Medulla oblongata (tissue), 1 donor: ENCODE results near the gene ZMIZ1.
A peak's percentile ranks its signal among the peaks of the same experiment; 100 is the strongest.

Experiments used
- DNase-seq: peaks from one replicate; pipeline ENCODE4 v3.0.0-alpha.2; 2015; ENCODE audit errors: extremely low spot score

Gene ZMIZ1

DNA sequence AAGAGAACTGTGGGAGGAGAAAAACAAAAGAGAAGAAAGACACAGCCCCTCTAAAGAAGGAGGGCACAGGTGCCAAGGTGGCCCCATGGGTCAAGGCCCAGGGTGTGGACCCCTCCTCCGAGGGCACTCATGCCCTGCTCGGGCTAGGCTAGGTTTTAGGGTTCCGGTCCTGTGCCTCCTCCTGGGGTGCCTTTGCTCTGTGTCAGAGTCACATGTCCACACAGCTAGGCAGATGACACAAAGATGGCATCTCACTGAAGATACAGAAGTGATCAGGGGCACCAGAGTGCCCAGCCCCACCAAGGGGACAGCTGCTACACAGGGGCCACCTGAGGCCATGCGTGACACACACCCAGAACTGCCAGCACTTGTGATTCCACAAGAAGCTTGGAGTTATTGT lies 162.1 kb downstream of the ZMIZ1 start:
- DNase-seq, result no peak

DNA sequence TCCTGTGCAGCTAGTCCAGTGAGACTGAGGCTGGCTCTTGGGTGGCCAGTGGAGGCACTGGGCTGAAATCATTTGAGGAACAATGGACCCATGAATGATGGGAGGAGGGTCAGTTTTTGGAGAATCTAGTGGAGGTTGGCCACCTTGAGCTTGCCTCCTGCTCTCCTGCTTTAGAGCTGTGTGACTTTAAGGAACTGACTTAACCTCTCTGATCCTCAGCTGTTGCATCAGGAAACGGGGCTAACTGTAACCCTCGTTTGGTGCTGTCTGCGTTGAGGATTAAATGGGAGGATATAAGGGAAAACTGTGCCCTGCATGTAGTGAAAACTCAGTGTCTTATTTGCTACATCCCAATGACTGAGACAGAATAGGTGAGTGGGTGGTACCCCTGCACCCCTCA lies 163.1 kb downstream of the ZMIZ1 start:
- no peak for DNase-seq

DNA sequence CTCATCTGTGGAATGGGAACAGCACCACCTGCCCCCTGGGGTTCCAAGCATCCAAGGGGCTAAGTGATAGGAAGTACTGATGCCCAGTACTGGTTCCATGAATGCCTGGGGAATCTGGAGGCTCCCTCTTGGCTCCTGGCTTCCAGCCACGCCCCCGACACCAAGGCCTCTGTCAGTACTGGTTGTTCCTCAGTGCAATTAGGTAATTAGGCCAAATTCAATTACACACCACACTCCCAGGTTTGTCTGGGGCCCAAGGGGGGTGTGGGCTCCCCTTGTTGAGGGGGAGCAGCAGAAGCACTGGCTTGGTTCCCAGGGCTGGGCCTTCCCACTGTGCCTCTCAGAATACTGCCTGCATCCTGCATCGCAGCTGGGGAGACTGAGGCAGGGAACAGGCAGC lies 164.1 kb downstream of the ZMIZ1 start:
- DNase-seq, result no peak

DNA sequence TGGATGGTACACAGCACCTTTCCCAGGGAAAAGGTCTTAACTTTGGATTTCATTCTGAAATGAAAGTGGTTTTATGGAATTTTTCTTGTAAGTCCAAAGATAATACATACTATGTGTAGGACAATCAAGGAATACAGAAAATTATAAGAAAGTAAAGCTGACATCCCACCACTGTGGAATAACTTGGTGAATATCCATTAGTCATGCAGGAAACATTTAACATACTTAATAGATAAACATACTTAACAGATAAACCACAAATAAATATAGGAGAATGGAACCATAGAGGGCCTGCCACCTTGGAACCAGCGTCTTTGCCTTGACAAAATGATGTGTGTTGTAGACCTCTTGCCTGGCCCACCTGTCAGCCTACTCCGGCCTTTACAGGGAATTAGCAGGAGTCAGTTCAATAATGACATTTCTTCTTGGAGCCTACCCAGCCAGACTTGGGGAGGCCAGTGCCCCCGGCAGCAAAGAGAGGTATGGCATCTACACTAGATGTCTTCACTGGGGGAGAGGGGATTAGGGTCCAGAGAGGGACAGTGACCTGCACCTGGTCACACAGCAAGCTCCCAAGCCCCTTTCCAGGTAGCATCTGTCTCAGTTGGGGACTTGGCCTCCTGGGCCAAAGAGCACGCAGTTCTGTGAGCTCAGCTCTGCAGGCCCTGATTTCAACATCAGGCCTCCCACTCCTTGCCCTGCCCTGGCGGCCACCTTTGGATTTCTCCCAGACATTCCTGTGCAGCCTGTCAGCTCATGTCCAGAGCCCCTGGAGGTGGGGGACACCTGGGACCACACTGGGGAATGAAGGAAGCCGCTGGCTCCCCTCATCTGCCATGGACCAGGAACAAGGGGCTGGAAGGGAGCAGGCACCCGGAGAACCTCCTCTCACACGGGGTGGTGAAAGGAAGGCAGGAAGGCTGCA lies 165.9 kb downstream of the ZMIZ1 start:
- DNase-seq, result no peak

DNA sequence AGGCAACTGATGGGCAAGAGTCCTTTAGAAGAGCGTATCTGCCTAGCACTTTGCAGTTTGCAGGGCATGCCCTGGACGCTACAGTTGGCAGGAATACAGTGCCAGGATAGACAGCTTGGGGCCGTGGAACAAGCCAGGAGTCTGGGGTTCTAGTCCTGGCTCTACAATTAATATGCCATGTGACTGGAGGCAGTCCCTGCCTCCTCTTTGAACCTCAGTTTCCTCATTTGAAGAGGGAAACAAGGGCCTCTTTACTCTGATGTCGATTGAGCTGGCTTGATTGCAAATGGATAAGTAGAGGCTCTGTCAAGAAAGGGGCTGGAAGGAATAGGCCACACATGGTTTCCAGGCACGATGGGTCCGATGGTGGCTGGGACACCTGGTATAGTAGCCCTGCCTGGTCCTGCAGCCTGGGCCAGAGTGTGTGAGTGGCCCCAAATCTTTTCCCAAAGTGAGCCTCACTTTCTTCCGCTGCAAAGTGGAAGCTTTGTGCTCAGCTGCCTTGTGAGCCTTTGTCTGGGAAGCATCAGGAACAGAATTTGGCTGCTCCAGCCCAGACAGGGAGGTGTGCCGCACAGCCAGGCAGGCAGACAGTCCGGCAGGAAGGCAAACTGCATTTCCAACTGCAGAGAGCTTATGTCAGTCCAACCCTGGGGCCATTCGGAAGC lies 167.1 kb downstream of the ZMIZ1 start:
- peak; percentile 54 for DNase-seq

DNA sequence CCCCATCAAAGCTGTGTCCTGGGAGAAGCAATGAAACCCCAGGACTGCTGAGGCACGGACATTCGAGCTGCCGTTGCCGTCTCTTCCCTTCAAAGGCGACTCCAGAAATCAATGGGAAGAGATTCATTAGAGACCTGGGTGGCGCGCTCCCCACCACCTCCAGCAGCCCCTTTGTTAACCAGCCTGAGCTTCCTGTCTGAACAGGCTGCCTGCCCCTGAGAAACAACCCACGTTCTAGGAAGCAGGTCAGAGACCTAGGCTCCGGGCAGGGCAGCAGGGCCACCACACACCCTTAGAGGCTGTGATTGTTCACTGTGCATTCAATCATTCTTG lies 167.6 kb downstream of the ZMIZ1 start:
- DNase-seq, result no peak

DNA sequence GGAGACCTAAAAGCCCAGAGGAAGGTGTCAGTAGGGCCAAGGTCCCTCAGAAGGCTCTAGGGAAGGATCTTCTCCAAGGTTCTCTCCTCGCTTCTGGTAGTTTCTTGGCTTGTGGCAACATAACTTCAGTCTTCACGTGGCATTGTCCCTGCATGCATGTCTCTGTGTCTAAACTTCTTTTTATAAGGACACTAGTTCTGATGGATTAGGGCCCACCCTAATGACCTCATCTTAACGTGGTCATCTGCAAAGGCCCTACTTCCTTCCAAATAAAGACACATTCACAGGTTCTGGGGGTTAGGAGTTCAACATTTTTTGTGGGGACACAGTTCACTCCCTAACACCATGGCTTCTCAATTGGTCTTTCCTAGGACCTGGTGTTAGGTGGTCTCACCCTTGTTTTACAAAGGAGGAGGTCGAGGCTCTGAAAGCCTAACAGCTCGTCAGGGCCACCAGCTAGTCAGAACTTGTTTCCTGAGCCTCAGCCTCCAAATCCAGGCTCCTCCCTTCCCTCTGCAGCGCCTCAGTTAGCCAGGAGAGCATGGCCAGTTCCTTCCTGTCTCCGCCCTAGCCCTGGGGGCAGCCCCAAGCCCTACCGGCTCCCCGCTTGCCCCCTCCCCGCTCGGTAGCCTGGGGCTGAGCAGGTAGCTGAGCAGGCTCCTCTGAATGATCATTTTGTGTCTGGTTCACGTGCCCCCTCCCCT lies 168.8 kb downstream of the ZMIZ1 start:
- DNase-seq, result no peak

DNA sequence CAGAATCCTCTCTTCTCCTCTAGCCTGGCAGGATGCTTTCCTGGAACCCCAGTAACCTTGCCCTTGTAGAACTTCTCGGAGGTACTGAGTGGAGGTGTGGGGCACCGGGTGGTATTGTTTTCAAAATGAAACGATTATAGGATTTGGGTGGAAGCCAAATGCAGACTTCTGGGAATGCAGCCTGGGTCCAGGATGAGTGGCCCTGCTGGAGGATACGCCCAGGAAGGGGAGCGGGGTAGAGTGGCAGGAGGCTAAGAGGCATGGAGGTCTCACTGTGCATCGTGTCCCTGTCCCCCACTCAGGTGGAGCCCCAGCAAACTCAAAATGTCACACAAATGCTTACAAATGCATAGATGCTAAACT lies 169.4 kb downstream of the ZMIZ1 start:
- no peak for DNase-seq

DNA sequence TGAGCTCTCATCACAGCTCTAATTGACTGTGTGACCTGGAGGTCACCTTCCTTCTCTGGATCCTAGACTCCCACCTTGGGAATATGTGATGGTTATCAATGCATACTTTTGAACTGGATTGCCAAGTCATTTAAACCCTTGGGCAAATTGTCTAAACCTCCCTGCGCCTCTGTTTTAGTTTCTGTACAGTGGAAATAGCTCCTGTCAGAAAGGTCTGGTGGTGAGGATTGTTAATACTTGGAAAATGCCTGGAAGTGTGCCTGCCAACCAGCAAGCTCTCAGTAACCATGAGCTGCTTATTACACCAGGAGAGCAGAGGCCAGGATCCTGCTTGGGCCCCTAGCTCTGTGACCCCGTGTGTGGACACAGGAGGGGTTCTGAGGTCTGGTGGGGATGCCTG lies 169.8 kb downstream of the ZMIZ1 start:
- DNase-seq, result no peak

DNA sequence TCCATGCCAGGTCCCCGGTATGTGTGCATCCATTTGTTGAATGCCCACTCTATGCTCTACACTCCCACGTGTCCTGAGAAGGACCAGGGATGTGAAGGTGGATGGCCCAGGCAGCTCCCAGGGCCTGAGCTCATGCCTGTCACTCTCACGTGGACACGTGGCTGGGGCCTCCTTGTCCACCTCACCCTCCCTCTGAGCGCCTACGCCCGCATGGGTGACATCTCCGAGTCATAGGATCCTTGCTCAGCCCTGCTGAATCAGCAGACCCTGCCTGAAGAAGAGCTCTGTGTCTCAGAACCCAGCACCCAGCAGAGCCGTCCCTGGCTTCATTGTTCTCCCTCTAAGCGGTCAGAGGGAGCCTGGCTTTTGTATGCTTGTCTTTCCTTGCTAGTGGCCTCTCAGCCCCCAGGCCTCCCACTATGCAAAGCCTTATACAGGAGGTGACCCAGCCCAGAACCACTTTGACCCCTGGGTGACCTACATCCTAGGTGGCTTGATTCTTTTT lies 170.6 kb downstream of the ZMIZ1 start:
- DNase-seq, result peak; percentile 96

DNA sequence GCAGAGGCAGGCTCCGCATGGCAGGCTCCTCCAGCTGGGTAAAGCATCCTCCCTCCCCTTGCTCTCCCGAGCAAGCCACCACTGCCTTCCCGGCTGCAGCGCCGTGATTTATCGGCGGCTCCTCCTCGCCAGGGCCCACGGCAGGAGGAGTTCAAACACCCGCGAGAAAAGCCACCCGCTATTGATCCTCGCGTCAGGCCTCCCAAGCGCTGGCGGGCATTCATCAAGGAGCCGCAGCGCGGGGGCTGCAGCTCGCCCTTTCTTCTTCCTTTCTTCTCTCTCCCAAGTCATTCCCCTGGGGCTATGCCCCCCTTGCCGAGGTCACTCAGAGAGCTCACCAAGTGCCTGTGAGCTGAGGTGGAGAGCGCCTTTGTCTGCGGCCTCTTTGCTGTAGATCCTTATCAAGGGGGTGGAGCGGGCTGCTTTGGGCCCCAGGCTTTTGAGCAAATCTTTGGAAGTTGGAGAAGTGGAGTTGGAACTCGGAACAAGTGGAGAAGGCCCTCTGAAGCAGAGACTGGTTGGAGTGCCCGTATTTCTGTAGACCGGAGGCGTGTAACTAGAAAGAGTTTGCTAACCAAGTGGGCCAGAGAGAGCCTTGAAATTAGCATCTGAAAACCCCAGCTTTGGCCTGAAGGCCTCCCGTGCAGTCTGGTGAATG lies 171.3 kb downstream of the ZMIZ1 start:
- peak; percentile 39 for DNase-seq

DNA sequence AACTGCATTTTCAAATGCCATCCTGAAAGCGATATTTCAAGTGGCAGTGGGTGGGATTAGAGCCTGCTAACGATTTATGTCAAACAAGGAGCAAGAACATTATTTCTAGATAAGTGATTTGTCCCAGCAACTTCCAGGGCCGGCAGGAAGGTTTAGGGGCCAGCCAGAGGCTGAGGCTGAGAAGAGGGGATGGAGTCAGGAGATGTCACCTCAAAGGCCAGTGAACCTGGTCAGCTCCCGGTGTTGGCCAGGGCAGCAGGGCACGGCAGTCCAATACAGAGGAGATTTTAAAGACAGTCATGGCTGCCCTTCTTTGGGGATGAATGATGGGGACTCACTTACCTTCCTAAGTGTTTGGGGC lies 172.8 kb downstream of the ZMIZ1 start:
- DNase-seq, result no peak

DNA sequence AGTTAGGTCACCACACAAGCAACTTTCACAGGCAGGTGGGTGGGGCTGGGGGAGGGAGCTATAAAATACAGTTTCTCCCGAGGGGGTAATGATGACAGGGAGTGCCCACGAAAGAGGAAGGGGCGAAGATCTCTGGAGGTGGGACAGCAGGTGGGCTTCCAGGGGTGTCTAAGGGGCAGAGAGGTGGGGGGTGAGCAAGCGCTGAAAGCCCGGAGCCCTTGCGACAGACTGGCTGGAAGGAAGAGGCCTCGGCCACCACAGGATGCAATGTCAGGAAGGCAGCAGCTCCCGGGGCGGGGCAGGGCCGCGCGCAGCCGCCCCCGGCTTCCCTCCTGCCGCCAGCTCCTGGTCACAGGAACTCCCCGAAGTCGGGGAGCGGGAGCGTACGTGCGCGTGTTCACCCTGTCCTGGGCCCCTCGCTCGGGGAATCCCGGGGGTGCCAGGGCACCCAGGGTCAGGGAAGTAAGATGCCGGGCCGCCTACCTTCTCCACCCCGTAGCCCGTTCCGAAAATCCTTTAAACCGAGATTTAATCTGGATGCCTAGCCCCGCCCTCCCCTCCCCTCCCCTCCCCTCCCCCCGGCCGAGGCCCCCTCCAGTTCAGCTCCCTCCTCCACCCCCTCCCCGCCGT lies 173.3 kb downstream of the ZMIZ1 start:
- no peak for DNase-seq

DNA sequence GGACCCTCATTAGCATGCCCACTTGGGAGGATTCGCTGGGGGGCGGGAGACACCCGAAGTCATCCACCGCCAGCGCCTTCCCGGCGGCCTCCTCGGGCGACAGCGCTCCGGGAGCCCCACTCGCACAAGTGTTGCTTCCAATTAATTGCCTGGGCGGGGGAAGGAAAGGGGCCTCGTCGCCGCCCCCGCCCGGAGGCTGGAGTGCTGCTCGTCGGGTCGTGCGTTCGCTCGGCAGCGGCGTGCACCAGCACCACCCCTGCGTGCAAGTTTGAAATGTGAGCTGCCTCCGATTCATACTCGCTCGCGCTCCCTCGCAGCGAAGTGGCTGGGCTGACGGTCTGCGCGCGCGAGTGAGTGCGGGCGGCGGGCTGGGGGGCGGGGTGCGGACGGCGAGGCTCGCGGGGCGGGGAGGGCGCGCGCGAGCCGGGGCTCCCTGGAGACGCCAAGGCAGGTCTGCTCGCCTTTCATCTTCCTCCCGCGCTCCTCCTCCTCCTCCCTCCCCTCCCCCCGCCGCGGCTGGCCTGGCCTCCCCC lies 173.9 kb downstream of the ZMIZ1 start:
- DNase-seq, result no peak

DNA sequence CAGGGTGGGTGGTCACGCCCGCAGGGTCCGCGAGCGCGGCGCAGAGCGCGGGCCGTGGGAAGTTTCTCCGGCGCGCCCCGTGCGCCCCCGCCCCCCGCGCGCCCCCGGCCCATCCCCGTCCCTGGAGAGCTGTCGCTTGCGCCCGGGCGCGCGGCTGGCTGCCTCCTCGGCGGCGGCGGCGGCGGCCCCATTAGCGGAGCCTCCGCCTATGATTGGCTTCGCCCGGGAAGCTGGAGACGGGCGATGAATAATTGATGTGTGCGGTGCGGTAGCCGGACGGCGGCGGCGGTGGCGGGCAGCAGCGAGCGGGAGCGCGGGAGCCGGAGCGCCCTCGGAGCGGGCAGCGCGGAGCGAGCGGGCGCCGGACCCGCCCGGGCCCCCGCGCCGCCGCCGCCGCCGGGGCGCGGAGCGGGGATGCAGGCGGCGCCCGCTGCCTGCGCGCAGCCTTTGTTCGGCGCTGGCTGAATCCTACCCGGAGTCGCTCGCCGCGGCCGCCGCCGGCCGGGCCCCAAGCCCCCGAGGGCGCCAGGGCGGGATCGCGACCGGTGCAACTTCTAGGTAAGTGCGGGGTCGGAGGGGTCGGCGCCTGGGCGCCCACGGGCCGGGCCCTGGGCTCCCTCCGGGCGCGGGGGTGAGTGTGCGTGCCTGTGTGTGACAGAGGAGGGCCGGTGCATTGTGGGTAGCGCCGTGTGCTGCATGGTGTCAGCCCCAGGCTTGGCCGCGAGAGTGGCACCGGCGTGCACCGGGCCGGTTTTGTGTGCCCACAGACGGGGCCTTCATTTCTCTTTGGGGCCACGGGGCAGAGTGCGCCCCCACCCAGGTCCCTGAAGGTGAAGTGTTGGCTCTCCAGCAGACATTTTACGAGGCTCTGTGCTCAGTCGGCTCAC lies 174.7 kb downstream of the ZMIZ1 start:
- DNase-seq, result peak; percentile 78

DNA sequence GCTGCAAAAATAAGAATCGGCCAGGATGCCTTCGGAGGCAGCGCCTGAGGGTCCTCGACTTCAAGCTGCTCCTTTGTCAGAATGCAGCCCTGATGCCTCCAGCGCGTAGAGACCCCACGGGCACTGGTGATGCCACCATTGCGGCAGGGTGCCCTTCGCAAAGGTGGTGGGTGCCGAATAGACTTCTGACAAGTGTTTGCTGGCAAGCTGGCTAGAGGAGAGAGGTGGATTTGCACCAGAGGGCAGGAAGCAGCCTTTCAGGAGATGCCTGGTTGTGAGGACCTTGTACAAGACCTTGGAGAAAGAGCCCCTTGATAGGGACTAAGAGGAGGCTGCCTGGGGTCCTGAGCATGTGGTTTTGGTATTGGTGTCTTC lies 175.3 kb downstream of the ZMIZ1 start:
- DNase-seq, result no peak

DNA sequence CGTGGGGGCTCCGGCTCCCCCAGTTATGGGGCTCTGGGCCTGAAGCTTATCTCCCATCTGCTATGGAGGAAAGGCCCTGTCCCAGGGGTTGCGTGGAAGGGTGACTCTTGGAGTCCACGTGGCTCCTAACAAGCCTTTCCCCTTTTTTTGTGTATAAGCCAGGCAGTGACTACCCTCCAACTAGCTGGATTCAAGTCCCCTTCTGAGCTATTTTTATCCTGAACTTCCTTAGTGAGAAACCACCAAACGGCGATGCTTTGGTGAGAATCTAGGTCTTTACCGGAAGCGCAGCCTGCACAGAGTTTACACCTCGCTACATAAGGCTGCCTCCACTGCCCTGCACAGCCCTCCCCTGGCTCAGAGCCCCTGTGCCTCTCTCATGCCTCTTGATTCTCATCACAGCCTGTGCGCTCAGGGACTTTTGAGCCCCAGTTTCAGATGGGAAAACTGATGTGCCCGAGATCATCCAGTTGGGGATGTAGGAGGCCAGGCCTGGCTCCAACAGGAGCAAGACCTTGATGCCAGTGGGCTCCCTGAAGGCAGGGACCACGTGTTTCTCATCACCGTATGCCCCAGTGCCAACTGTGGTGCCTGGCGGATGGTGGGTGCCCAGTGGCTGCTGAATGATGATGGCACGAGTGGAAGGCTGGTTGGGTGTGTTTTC lies 176.2 kb downstream of the ZMIZ1 start:
- DNase-seq, result peak; percentile 70

DNA sequence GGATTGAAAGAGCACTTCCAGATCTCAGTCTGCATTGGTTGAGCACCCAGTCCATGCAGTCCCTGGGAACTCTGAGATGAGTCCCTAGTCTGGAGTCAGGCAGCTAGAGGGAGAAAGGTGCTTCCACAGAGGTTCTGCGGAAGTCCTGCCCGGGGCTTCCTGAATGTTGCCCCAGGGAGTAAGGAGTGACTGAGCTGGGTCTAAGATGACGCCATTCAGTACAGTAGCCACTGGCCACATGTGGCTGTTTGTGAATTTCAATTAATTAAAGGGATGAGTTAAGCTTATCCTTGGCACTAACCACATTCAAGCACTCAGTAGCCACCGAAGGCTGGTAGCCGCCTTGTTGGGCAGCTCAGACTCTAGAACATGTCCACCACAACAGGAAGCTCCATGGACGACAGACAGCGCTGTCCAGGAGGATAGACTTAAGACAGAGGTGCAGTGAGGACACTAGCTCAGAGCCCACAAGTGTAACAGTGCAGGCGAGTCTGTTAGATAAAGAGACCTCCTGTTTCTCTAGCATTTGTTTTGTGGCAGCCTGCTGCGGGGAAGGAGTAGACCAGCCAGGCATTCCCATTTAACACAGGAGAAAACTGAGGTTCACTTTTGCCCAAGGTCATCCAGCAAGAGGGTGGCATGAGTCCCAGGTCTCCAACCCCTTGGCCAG lies 176.9 kb downstream of the ZMIZ1 start:
- DNase-seq, result no peak

DNA sequence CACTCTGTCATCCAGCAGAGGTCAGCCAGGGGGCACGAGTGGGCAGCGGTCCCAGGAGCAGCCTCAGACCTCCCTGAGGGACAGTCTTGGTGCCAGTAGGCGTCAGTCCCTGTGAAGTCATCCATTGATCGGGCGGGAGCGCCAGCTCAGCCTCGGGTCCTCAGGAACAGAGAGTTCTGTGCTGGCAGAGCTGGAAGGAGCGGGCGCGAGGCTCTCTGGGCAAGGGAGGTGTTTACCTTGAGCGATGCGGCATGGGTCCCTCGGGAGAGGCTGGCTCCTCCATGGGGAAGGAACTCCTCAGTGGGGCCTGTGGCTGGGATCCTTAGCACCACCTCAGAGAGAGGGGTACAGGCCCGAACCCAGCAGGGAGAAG lies 177.4 kb downstream of the ZMIZ1 start:
- DNase-seq, result peak; percentile 90
